Measurements from ENCODE around the gene WNT3.
"Not testable (repeated sequence)": the region's sequence is repeated elsewhere in the genome, so short reads cannot be mapped to it uniquely, and the experiment has no call there.

Gene WNT3

DNA sequence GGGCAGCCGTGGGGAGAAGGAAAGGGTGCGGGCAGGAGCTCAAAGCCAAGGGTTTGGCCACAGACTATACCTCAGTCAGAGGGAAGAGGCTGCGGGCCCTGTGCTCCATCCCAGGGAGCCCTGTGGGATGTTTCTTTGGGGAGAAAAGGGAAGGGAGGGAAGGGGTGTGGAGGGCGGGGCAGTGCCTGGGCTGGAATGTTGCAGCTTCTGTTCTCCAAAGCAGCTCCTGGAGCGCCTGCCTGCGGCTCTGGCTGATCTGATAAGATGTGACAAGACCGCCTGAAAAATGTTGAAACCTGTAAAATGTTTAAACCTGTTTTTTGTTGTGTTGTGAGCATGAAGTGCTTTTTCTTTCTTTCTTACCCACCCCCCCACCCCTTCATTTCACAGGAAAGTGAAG lies 32.8 kb downstream of the WNT3 start:
- no peak for DNase-seq (ENCODE audit: low read depth)

GRCh38 chr17:46783031-46783593 lies 35.4 kb downstream of the WNT3 start:
- no peak for DNase-seq (ENCODE audit: low read depth)

GRCh38 chr17:46782250-46782953 lies 36.1 kb downstream of the WNT3 start:
- DNase-seq (ENCODE audit: low read depth): no peak

DNA sequence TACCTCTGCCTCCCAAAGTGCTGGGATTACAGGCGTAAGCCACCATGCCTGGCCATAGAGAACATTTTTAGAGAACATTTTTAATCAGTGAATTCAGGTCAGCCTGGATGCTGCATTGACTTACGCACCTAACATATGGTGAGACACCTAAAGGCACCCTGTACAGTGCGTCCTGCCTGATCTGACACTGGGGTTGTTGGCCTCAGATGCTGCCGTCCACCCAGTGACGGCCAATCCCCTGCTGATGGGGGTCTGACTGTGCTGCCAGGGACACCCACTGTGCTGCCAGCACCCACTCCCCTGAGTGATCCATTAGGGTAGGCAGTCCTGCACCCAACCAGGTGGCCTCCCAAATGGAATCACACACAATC lies 38.5 kb downstream of the WNT3 start:
- no peak for DNase-seq (ENCODE audit: low read depth)

GRCh38 chr17:46777943-46778915 lies 40.3 kb downstream of the WNT3 start:
- DNase-seq (ENCODE audit: low read depth): no peak

DNA sequence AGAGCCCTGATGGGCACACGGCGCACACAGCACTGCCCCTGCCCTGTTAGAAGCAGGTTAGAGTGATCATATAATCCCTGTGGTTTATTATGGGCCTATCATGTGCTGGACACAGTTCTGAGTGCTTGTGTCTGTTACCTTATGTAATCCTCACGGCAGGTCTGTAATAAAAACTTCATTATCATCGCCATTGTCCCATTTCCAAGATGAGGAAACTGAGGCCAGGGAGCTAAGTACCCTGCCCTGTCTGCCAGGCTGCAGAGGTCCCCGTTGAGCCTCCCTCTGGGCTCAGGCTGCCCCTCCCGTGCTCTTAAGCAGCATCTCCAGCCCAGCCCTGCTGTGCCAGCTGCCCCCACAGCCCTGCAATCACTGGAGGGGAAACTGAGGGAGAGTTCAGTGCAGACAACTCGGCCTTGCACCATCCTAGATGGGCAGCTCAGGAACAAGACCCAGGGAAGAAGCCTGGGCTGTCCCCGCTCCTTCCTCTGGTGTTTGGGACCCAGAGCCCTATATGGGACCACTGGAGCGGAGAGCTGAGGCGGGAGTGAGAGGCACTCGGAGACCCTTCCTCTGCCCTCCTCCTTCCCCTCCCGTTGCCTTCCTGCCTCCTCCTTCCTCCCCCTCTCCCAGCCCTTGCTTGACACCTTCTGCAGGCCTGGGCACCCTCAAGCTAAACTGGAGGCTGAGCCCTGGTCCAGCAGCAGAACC lies 42.0 kb downstream of the WNT3 start:
- no peak for DNase-seq (ENCODE audit: low read depth)

- no peak for DNase-seq (ENCODE audit: low read depth)
These were observed 44.3 kb downstream of the WNT3 start for GRCh38 chr17:46774108-46774737.

DNA sequence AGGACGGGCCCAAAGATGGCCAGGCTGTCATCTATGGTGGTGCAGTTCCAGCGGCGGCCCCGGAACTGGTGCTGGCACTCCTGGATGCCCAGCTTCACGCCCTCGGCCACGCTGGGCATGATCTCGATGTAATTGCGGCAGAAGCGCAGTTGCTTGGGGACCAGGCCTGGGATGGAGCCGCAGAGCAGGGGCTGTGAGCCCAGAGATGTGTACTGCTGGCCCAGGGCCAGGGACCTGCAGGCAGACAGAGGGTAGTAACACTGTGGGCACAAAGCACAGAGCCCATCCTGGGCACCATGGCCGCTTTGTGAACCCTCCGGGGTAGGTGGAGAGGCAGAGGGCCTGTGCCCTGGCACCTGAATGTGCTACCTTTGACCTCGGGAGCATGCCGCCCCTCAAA lies 44.8 kb downstream of the WNT3 start:
- no peak for DNase-seq (ENCODE audit: low read depth)

GRCh38 chr17:46773221-46773605 lies 45.3 kb downstream of the WNT3 start:
- no peak for DNase-seq (ENCODE audit: low read depth)

- DNase-seq (ENCODE audit: low read depth): no peak
These were observed 45.8 kb downstream of the WNT3 start for GRCh38 chr17:46772475-46773220.

- DNase-seq (ENCODE audit: low read depth): no peak
These were observed 46.7 kb downstream of the WNT3 start for GRCh38 chr17:46771561-46772474.

DNA sequence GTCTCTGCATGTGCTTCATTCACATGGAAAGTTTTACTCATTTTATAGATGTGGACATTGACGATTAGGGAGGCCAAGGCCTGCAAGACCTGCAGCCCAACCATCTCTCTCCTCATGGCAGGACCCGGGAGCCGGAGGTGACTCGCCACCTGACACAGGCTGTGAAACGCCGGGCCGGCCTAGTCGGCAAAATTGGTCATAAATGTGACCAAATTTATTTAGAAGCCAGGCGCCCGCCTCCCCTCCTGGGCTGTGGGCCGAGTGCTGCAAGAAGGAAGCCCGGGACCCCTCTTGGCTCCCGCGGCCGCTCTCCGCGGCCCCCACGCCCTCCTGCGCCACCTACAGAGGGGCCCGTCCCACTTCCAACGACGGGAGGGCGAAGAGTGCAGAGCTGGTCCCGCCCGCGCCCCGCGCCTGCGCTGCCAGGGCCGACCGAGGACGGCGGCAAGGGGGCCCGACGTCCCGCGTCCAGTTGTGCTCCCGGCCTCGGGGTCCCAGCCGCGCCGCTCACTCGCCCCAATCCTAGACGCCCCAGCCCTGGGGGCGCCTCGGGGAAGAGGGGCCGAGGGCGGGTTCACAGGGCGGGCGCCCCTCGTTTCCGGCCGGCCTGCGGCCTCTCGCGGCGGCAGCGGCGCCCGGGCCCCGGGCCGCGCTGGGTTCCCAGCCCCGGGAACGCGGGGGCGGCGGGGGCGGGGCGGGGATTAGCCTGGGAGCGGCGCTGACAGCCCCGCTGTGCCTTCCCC lies 47.5 kb downstream of the WNT3 start:
- peak; percentile 16 for DNase-seq (ENCODE audit: low read depth)

GRCh38 chr17:46770439-46770817 lies 48.1 kb downstream of the WNT3 start:
- no peak for DNase-seq (ENCODE audit: low read depth)

GRCh38 chr17:46769531-46770438 lies 48.7 kb downstream of the WNT3 start:
- no peak for DNase-seq (ENCODE audit: low read depth)

- not testable (repeated sequence) for DNase-seq (ENCODE audit: low read depth)
These were observed 49.6 kb downstream of the WNT3 start for GRCh38 chr17:46768896-46769295.

- no peak for DNase-seq (ENCODE audit: low read depth)
These were observed 50.0 kb downstream of the WNT3 start for GRCh38 chr17:46768540-46768870.

GRCh38 chr17:46766493-46767491 lies 51.7 kb downstream of the WNT3 start:
- DNase-seq (ENCODE audit: low read depth): no peak
